RWPE1 (cell line): ENCODE measurements around the gene VPS4A.
A peak's percentile ranks its signal among the peaks of the same experiment; 100 is the strongest.

Experiments used
- CTCF ChIA-PET: fragments of 350-600 bp; sonication (Branson Sonifier 250); formaldehyde crosslinking; extraction: SDS; loops from one replicate; lab custom pipeline; 2021; lab: Yijun Ruan, JAX
- POLR2A ChIA-PET: fragments of 400-600 bp; formaldehyde crosslinking; extraction: SDS; loops from one replicate; lab custom pipeline; 2020; ENCODE audit warnings: antibody characterized with exemption; ENCODE audit not compliant: low non-redundant PET; lab: Yijun Ruan, JAX
- DNase-seq: peaks from one replicate; pipeline ENCODE4 v3.0.0; 2012; ENCODE audit warnings: low spot score
- H3K27ac ChIP-seq: fragments of 450-650 bp; 2 replicates; pipeline ENCODE4 v1.5.1; 2017
- CTCF ChIP-seq: fragments of 450-650 bp; conservative IDR thresholded peaks from 2 replicates; pipeline ENCODE4 v1.5.1; 2017; ENCODE audit warnings: low read depth, mild to moderate bottlenecking

Gene VPS4A

GRCh38 chr16:69338557-69339288 is 27.6 kb downstream of the VPS4A start:
- POLR2A ChIA-PET = interaction anchor here (2.5 kb wide), 1 partner anchor 9 kb away, joined by 11 read pairs; the partner anchor contains the start of gene PDF
- H3K27ac ChIP-seq = peak overlapping the region; percentile 88
- no peak for TF ChIP-seq CTCF
- CTCF ChIA-PET = interaction anchor here (0.6 to 0.7 kb wide), 2 partner anchors 27 to 323 kb away, joined by 3 to 4 read pairs; no protein-coding TSS in a partner anchor
- no peak for DNase-seq

- TF ChIP-seq CTCF = peak; percentile 78
- H3K27ac ChIP-seq = peak within 1 kb of the TSS; percentile 88
- POLR2A ChIA-PET = interaction anchor here (2.5 kb wide), 1 partner anchor 10 kb away, joined by 11 read pairs; the partner anchor contains the start of gene PDF
- CTCF ChIA-PET = interaction anchor here (0.6 to 0.7 kb wide), 2 partner anchors 27 to 323 kb away, joined by 3 to 4 read pairs; no protein-coding TSS in a partner anchor
- peak; percentile 93 for DNase-seq
These were observed 28.3 kb downstream of the VPS4A start, which contains the start of the genes COG8 and NIP7 for GRCh38 chr16:69339289-69340094. Gene COG8, minus strand, starts transcription at chr16:69339564. Its CDS starts 12 bp downstream, at chr16:69339552. Gene NIP7, plus strand, starts transcription at chr16:69339772. Its CDS starts 58 bp downstream, at chr16:69339830.

- peak overlapping the region; percentile 88 for H3K27ac ChIP-seq
- no peak for TF ChIP-seq CTCF
- ChIA-PET CTCF (interaction anchor here (0.7 kb wide), 1 partner anchor 13 kb away, joined by 5 read pairs; no protein-coding TSS in a partner anchor), POLR2A (interaction anchor here (2.5 kb wide), 1 partner anchor 10 kb away, joined by 11 read pairs; the partner anchor contains the start of gene PDF)
- no peak for DNase-seq
These were observed 29.0 kb downstream of the VPS4A start for GRCh38 chr16:69340095-69340644.

GRCh38 chr16:69344171-69344570 is 33.0 kb downstream of the VPS4A start:
- ChIA-PET CTCF (no interaction called here), POLR2A (no interaction called here)
- TF ChIP-seq CTCF = no peak
- DNase-seq = no peak
- H3K27ac ChIP-seq = no peak overlapping the region

- H3K27ac ChIP-seq = no peak overlapping the region
- ChIA-PET POLR2A (no interaction called here), CTCF (interaction anchor here (0.6 kb wide), 1 partner anchor 748 kb away, joined by 3 read pairs; no protein-coding TSS in a partner anchor)
These were observed 34.8 kb downstream of the VPS4A start for GRCh38 chr16:69345923-69346322.

More at GRCh38 chr16:69345923-69346322, 34.8 kb downstream of the VPS4A start:
- no peak for TF ChIP-seq CTCF
- DNase-seq = no peak
